ENCODE measurements around the gene TCTN3. TPM values are rescaled to one million over a fixed set of nuclear protein-coding genes. Genes with fewer than 3 reads are reported as not detected.
A peak's percentile ranks its signal among the peaks of the same experiment; 100 is the strongest.

Gene TCTN3
- total and polyA plus RNA-seq, 10 of the 15 experiments (the other 5 are each of a cell fraction or from before 2014, with no cell fraction given): 20.0 to 48.7 (median 29.1) TPM

- WGBS (ENCODE audit: insufficient coverage, insufficient replicate concordance, low lambda C conversion rate, missing lambda C conversion rate): 17% methylated on average over 3 of the region's 3 CpGs
- peak overlapping the region; percentile 77 for H3K9ac ChIP-seq (ENCODE audit: control insufficient read depth, insufficient read depth, low read length)
Measured at GRCh38 chr10:95742485-95742884, 48.8 kb upstream of the TCTN3 start.

More at GRCh38 chr10:95742485-95742884, 48.8 kb upstream of the TCTN3 start:
- ChIA-PET CTCF (interaction anchor here (0.9 to 3.8 kb wide), 3 partner anchors 14 to 99 kb away, joined by 3 to 21 read pairs (median 4); partner anchors contain the start of genes ENTPD1 and TCTN3), SMC1A (ENCODE audit: uncharacterized antibody, unreplicated experiment) (interaction anchor here (1.0 to 2.4 kb wide), 7 partner anchors 12 to 105 kb away, joined by 3 to 9 read pairs (median 4); partner anchors contain the start of genes ENTPD1 and TCTN3), RAD21 (ENCODE audit: unreplicated experiment) (interaction anchor here (1.2 to 1.3 kb wide), 2 partner anchors 12 to 17 kb away, joined by 4 to 5 read pairs; no protein-coding TSS in a partner anchor), POLR2A (no interaction called here)
- no peaks in the 10 kb centered on the region for H3K36me3 ChIP-seq (ENCODE audit: control insufficient read depth in 2 of 2, insufficient read depth in 2 of 2, low read length in 1 of 2)
- peak overlapping the region; percentile 85 for H3K27ac ChIP-seq (ENCODE audit: control insufficient read depth, insufficient read depth)
- no peak for TF ChIP-seq TCF12 (IDR thresholded peaks at IDR 0.05; ENCODE audit: low read depth, low read length)
- no peak for TF ChIP-seq NR2C1 (IDR thresholded peaks at IDR 0.05)
- no peak for TF ChIP-seq SIN3A (IDR thresholded peaks at IDR 0.05; ENCODE audit: low read depth, low read length)
- no peak for TF ChIP-seq PML (IDR thresholded peaks at IDR 0.05; ENCODE audit: low read length)
- no peak for TF ChIP-seq SREBF2 (IDR thresholded peaks at IDR 0.05; ENCODE audit: low read length)
- no peak for TF ChIP-seq EP300 (IDR thresholded peaks at IDR 0.05; ENCODE audit: borderline replicate concordance in 1 of 2, control insufficient read depth in 1 of 2, low read depth in 2 of 2, low read length in 2 of 2)
- TF ChIP-seq HCFC1 (IDR thresholded peaks at IDR 0.05; ENCODE audit: low read length): no peak
- no peak for TF ChIP-seq SUZ12 (IDR thresholded peaks at IDR 0.05; ENCODE audit: unreplicated experiment)
- no peak for TF ChIP-seq NRF1 (conservative IDR thresholded peaks at IDR 0.05; ENCODE audit: low read depth, low read length)
- no peak for TF ChIP-seq EED (IDR thresholded peaks at IDR 0.05; ENCODE audit: low read depth)
- TF ChIP-seq KAT2A (conservative IDR thresholded peaks at IDR 0.05; ENCODE audit: control insufficient read depth, low read depth, low read length): no peak
- no peak for TF ChIP-seq PAX5 (IDR thresholded peaks at IDR 0.05; ENCODE audit: borderline replicate concordance, low read depth, low read length)
- no peak for TF ChIP-seq CREM (IDR thresholded peaks at IDR 0.05; ENCODE audit: low read depth)
- no peak for TF ChIP-seq ZNF207 (IDR thresholded peaks at IDR 0.05; ENCODE audit: borderline replicate concordance)
- TF ChIP-seq ATF7 (IDR thresholded peaks at IDR 0.05; ENCODE audit: low read depth): no peak
- no peak for TF ChIP-seq HDAC2 (IDR thresholded peaks at IDR 0.05)
- no peak for TF ChIP-seq MEF2B (IDR thresholded peaks at IDR 0.05; ENCODE audit: partially characterized antibody, poor library complexity, severe bottlenecking)
- H3K79me2 ChIP-seq (ENCODE audit: control insufficient read depth, insufficient read depth, low read length): peaks cover 11% of the 10 kb centered on the region
- in situ Hi-C loops (cut with MboI): no loop called here
- no peak for DNase-seq (ENCODE audit: low read depth, low spot score)
- H4K20me1 ChIP-seq (ENCODE audit: control insufficient read depth, insufficient read depth): no peaks in the 10 kb centered on the region
- no peaks in the 10 kb centered on the region for H3K27me3 ChIP-seq (replicated peaks in 1 of 2; ENCODE audit: control insufficient read depth in 2 of 2, insufficient read depth in 2 of 2, low read length in 1 of 2)
- H3K9me3 ChIP-seq (replicated peaks; ENCODE audit: control insufficient read depth, insufficient read depth, low read length): peaks cover 7% of the 10 kb centered on the region; the same call in 2 of the 3 replicates
- BruUV-seq (replicated peaks): no TSS peak
- H2AFZ ChIP-seq (ENCODE audit: control insufficient read depth, low read depth, low read length): peak overlapping the region; percentile 91
- ATAC-seq: no peak
- intact Hi-C loops (cut with micrococcal nuclease; ENCODE audit: unreplicated experiment): no loop called here
- H3K4me2 ChIP-seq (ENCODE audit: control insufficient read depth, insufficient read depth): peak overlapping the region; percentile 91
- H3K4me1 ChIP-seq (ENCODE audit: control insufficient read depth, insufficient read depth, low read length): peaks cover 9% of the 10 kb centered on the region
- peak; percentile 70 for FAIRE-seq
- H3K4me3 ChIP-seq: peak overlapping the region; percentile 44; the same call in 1 of the 2 replicates

All from GM12878 (cell line).